Tibial nerve (tissue), 4 donors: ENCODE measurements around the gene IGFBP6. TPM values are rescaled to one million over a fixed set of nuclear protein-coding genes. Genes with fewer than 3 reads are reported as not detected.

ENCODE experiments used
- DNase-seq, 2 donors: peaks; one replicate each; pipeline ENCODE4 v3.0.0-alpha.2; 2019; ENCODE audit warnings: low spot score in 2 of 2
- H3K27ac ChIP-seq, 4 donors: fragments of 200-600 bp; sonication (generic) in 3 of 4; one replicate each; pipeline ENCODE4 v1.5.1; 2017 to 2019; ENCODE audit warnings: mild to moderate bottlenecking in 1 of 4
- H3K27me3 ChIP-seq, 2 donors: fragments of 200-600 bp; sonication (generic) in 1 of 2; one replicate each; pipeline versions ENCODE4 v1.5.1 to v1.6.0; 2017 to 2019
- H3K36me3 ChIP-seq, 3 donors: fragments of 200-600 bp; sonication (generic); one replicate each; pipeline ENCODE4 v1.5.1; 2018 to 2019
- H3K4me1 ChIP-seq, 4 donors: fragments of 200-600 bp; sonication (generic) in 3 of 4; one replicate each; pipeline ENCODE4 v1.5.1; 2017 to 2019
- H3K4me3 ChIP-seq, 4 donors: fragments of 200-600 bp; sonication (generic) in 3 of 4; one replicate each; pipeline ENCODE4 v1.5.1; 2017 to 2019; ENCODE audit warnings: mild to moderate bottlenecking in 1 of 4, moderate library complexity in 1 of 4
- H3K9me3 ChIP-seq, 4 donors: fragments of 200-600 bp; sonication (generic) in 3 of 4; one replicate each; pipeline ENCODE4 v1.5.1; 2017 to 2019
- EP300 ChIP-seq, 2 donors: sonication (generic); formaldehyde crosslinking; IDR thresholded peaks; one replicate each; pipeline ENCODE4 v1.6.1; 2017; ENCODE audit warnings: antibody characterized with exemption in 2 of 2, mild to moderate bottlenecking in 1 of 2
- POLR2A ChIP-seq, 2 donors: fragments of 450-650 bp; IDR thresholded peaks; one replicate each; pipeline ENCODE4 v1.6.1; 2017; ENCODE audit warnings: antibody characterized with exemption in 2 of 2, mild to moderate bottlenecking in 2 of 2, moderate library complexity in 2 of 2
- WGBS, 2 donors: methylation state at CpG; one replicate each; pipeline ENCODE4 v1.1.5; 2018; 5-methylcytosine and 5-hydroxymethylcytosine counted together
- total RNA-seq, 4 donors: library from RNA; depleted of rRNA; stranded (reverse); fragments of >200 nt; gene quantifications; one replicate each; pipeline ENCODE4 v1.1.0, GENCODE V29; 2016
- TF ChIP-seq, protein P1 (sequence below), 5 experiments: fragments of 200-600 bp in 3 of 5; fragments of 450-650 bp in 2 of 5; sonication (generic) in 3 of 5; IDR thresholded peaks; one replicate each; pipeline ENCODE4 v1.5.1; 2016 to 2019; ENCODE audit warnings: antibody characterized with exemption in 5 of 5, mild to moderate bottlenecking in 3 of 5, moderate library complexity in 2 of 5

IGFBP6 gene
- total RNA-seq, 4 donors from 2014 or later = 1,043 to 8,473 (median 5,787) TPM

DNA sequence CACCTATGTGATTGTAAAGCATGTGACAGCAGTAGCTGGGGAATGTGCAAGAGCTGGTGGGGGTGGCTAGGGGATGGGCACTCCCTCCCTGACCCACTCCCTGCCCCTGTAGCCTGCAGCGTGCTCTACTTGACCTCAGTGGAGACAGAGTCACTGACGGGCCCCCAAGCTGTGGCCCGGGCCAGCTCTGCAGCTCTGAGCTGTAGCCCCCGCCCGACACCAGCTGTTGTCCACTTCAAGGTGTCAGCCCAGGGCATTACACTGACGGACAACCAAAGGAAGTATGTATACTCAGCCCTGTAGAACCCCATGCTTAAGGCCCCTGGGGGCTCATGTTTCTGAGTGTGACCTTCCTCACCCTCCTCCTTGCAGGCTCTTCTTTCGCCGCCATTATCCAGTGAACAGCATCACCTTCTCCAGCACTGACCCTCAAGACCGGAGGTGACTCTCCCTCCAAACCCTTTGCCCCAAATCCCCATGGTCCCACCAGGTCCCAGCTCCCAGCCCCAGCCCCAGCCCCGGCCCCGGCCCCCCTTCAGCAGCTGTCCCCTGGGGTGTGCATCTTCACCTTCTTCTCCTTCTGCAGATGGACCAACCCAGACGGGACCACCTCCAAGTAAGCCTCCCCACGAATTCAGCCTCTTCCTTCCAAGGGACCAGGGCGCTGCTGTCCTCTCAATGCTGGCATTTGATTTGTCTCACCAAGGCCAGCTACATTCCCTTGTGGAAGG, 34.3 kb upstream of the IGFBP6 start:
- TF ChIP-seq EP300 (IDR thresholded peaks at IDR 0.05) (peak in 1 of 2 donors; percentile 24), POLR2A (IDR thresholded peaks at IDR 0.05) (no peak)
- TF ChIP-seq, protein P1, sequence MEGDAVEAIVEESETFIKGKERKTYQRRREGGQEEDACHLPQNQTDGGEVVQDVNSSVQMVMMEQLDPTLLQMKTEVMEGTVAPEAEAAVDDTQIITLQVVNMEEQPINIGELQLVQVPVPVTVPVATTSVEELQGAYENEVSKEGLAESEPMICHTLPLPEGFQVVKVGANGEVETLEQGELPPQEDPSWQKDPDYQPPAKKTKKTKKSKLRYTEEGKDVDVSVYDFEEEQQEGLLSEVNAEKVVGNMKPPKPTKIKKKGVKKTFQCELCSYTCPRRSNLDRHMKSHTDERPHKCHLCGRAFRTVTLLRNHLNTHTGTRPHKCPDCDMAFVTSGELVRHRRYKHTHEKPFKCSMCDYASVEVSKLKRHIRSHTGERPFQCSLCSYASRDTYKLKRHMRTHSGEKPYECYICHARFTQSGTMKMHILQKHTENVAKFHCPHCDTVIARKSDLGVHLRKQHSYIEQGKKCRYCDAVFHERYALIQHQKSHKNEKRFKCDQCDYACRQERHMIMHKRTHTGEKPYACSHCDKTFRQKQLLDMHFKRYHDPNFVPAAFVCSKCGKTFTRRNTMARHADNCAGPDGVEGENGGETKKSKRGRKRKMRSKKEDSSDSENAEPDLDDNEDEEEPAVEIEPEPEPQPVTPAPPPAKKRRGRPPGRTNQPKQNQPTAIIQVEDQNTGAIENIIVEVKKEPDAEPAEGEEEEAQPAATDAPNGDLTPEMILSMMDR (IDR thresholded peaks at IDR 0.05) = no peak
- Histone ChIP-seq H3K4me1 (peaks cover 0 to 100% (median 61%) of the 10 kb centered on the region in 4 donors), H3K4me3 (no peak overlapping the region), H3K9me3 (no peaks in the 10 kb centered on the region), H3K27ac (peak overlapping the region; percentile 32 to 100 (median 74)), H3K27me3 (no peaks in the 10 kb centered on the region), H3K36me3 (peaks cover 3 to 94% (median 10%) of the 10 kb centered on the region in 3 donors)
- WGBS, 2 donors = 53 to 61% methylated on average over 14 of the region's 14 CpGs
- peak in 1 of 2 donors; percentile 14 for DNase-seq

DNA sequence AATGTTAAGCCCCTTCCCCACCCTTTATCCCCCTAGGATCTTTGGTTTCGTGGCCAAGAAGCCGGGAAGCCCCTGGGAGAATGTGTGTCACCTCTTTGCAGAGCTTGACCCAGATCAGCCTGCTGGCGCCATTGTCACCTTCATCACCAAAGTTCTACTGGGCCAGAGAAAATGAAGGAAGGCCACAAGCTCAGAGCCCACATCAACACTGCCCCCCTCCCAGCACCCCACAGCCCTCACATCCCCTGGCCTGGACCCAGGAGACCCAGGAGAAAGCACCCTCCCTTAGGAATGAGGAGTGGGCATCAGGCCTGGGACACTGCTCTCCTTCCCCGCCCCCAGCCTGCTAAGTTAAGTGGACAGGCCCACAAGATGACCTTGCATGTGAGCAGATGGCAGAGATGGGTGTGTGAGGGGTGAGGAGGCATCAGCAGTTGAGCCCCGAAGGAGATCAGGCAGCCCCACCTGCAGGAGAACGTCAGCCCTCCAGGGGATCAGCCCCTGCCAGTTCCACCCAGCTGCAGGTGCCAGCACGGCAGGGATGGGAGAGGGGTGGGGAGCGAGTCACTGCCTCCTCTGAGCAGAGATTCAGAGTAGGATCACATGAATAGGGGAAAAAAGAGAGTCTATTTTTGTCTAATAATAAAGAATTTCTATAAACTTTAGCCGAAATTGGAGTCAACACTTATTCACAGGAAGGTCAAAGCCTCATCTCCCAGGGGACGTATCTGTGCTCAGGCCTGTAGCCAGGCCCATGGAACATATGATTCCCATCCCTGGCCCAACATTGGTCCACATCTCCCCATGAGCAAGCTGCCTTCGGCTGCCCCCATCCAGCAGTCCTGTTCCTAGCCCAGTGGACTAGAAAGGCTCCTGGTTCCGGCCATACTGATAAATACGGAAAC, 33.5 kb upstream of the IGFBP6 start:
- DNase-seq = peak; percentile 70 to 81
- Histone ChIP-seq H3K4me3 (peak overlapping the region in 1 of 4 donors; percentile 42), H3K27me3 (no peaks in the 10 kb centered on the region), H3K27ac (peak overlapping the region; percentile 78 to 100 (median 89)), H3K4me1 (peaks cover 0 to 100% (median 66%) of the 10 kb centered on the region in 4 donors), H3K9me3 (no peaks in the 10 kb centered on the region), H3K36me3 (peaks cover 3 to 89% (median 10%) of the 10 kb centered on the region in 3 donors)
- WGBS, 2 donors = 45 to 46% methylated on average over 13 of the region's 13 CpGs
- TF ChIP-seq EP300 (IDR thresholded peaks at IDR 0.05) (peak; percentile 47 to 88), POLR2A (IDR thresholded peaks at IDR 0.05) (peak in 1 of 2 donors; percentile 39)
- TF ChIP-seq, protein P1 (IDR thresholded peaks at IDR 0.05) = peak in 1 of 5 experiments; percentile 7

DNA sequence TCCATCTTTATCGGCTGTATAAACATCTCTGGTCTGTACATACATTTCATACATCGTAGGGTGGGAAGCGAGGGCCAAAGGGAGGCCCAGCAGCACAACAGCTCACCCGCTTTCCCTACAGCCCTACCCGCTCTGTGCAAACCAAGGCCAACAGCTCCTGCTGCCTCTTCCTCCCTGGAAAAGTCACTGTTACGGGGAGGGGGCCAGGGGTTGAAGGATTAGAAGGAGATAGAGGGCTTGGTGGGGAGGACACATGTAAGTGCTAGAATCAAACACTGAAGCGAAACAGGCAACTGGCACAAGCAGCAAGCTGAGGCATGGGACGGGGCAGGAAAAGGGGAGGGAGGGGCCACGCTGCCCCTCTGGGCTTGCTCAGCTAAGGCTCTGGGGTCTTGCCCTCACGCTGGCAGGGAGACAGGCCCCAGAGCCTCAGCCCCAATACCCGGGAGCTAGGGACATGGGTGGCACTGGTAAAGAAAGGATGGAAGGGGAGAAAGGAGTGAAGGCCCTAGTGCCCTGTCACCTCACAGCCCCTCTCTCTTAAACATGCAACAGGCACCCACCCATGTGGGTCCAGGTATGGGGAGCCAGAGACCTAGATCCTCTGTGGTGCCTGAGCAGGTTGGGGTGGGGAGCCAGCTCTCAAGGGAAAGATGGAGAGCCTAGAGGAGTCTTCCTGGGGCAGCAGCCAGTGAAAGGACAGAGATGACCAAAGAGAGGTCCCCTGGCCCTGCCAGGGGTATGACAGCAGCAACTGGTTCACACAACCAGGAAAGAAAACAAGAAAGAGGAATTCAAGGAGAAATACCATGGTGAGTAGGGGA, 32.6 kb upstream of the IGFBP6 start:
- TF ChIP-seq, protein P1 (IDR thresholded peaks at IDR 0.05) = no peak
- TF ChIP-seq POLR2A (IDR thresholded peaks at IDR 0.05) = no peak
- H3K9me3 ChIP-seq = no peaks in the 10 kb centered on the region
- WGBS, 2 donors = 53 to 58% methylated on average over 11 of the region's 11 CpGs
- H3K4me3 ChIP-seq = peak overlapping the region in 1 of 4 donors; percentile 42
- H3K36me3 ChIP-seq = peaks cover 3 to 84% (median 10%) of the 10 kb centered on the region in 3 donors
- no peaks in the 10 kb centered on the region for H3K27me3 ChIP-seq
- H3K4me1 ChIP-seq = peaks cover 0 to 100% (median 72%) of the 10 kb centered on the region in 4 donors
- H3K27ac ChIP-seq = peak overlapping the region; percentile 78 to 100 (median 89)
- peak in 1 of 2 donors; percentile 16 for DNase-seq

DNA sequence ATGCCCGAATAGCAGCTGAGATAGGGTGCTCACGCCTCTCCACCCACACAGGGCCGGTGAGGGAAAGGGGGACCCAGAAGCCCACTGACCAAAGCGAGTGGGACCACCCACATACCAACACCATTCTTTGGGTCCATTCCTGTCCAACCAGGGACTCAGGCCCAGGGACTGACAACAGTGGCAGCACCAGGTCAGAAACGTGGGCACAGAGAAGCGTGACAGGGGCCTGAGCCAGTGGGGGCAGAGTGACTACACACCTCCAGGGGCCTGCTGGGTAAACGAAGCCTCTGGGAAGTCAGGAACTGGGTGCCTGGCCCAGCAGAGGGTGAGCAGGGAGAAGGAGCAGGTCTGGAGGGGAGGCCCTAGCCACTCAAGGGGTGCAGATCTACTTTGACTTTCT, 32.0 kb upstream of the IGFBP6 start:
- H3K4me1 ChIP-seq = peaks cover 0 to 100% (median 76%) of the 10 kb centered on the region in 4 donors
- WGBS, 2 donors = 43 to 55% methylated on average over 7 of the region's 7 CpGs
- H3K27me3 ChIP-seq = no peaks in the 10 kb centered on the region
- TF ChIP-seq EP300 (IDR thresholded peaks at IDR 0.05) (no peak), POLR2A (IDR thresholded peaks at IDR 0.05) (no peak)
- TF ChIP-seq, protein P1 (IDR thresholded peaks at IDR 0.05) = no peak
- peak overlapping the region in 1 of 4 donors; percentile 42 for H3K4me3 ChIP-seq
- no peak for DNase-seq
- peaks cover under 1 to 78% (median 10%) of the 10 kb centered on the region in 3 donors for H3K36me3 ChIP-seq
- H3K27ac ChIP-seq = peak overlapping the region; percentile 78 to 100 (median 89)
- no peaks in the 10 kb centered on the region for H3K9me3 ChIP-seq
